ENCODE results near the gene DYNC1I1.
"Not testable (repeated sequence)": the region's sequence is repeated elsewhere in the genome, so short reads cannot be mapped to it uniquely, and the experiment has no call there.

Gene DYNC1I1

DNA sequence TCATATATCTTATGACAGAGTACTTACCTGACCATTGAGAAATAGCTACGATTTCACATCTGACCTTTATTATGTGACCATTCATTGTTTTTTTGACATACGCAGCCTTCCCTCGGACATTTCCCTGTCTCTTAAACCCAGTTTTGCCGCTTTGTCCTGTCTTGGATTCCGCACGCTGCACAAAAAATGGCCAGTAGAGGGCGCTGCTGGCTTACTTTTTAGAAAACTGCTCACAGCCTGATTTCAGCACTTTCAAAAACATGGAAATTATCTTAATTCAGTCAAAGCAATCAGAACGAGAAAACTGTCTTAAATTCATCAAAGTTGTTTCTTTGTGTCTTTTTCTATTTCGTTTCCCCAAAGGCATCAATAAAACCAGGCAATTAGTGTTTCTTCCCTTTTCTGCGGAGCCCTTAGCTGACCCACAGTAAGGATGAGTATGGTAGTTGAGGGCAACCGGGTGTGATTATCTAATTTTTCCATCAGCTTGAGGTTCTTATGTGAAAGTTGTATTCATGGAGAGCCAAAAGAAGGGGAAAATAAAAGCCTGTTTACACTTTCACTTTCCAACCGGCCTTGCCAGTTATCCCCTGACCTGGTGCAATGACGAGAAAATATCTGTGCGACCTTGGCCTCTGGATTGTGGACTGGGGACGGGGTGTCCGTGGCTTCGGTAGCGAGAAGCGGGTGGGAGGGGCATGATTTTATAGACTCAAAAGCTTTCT, 144.4 kb downstream of the DYNC1I1 start:
- peak; percentile 91 for DNase-seq

DNA sequence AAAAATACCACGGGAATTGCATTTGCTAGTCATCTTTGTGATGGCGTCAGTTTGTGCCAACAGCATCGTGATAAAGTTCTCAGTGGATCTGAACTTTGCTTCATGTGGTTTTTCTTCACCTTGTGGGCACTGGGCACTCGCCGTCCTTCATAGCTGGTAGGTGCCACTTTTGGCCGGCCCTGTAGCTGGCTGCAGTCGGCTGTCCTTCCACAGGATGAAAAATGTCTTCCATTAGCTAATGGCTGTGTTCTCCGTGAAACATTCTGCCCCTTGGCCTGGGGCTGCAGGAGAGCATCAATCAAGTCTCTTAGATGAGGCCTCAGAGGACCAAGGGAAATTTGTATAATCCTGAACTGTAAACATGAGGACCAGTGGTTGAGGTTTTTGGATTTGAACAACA, 145.3 kb downstream of the DYNC1I1 start:
- no peak for DNase-seq

DNA sequence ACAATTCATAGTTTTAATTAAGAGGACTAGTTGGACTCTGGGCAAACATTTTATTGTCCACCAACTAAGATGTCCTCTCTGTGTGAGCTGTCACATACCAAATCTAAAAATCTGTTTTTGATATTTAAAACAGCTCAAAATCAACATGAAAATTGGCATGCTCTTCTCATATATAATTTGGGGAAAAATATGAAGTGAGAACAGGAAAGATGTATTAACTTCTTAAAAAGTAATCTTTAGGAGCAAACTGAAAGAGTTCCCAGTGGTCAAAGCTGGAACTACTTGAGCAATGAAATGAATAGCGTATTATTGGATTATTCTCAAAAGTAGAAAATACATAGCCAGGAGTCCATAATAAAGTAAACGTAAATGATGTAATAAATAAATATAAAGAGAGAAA, 147.2 kb downstream of the DYNC1I1 start:
- DNase-seq, result no peak

- no peak for DNase-seq
Observed at GRCh38 chr7:95921543-95921942, 149.2 kb downstream of the DYNC1I1 start.

- no peak for DNase-seq
Observed at GRCh38 chr7:95922191-95922590, 149.8 kb downstream of the DYNC1I1 start.

- DNase-seq, result no peak
Observed at GRCh38 chr7:95925236-95925635, 152.9 kb downstream of the DYNC1I1 start.

GRCh38 chr7:95925971-95926370, 153.6 kb downstream of the DYNC1I1 start:
- no peak for DNase-seq

GRCh38 chr7:95927756-95928155, 155.4 kb downstream of the DYNC1I1 start:
- DNase-seq, result no peak

GRCh38 chr7:95929710-95930280, 157.4 kb downstream of the DYNC1I1 start:
- no peak for DNase-seq

DNA sequence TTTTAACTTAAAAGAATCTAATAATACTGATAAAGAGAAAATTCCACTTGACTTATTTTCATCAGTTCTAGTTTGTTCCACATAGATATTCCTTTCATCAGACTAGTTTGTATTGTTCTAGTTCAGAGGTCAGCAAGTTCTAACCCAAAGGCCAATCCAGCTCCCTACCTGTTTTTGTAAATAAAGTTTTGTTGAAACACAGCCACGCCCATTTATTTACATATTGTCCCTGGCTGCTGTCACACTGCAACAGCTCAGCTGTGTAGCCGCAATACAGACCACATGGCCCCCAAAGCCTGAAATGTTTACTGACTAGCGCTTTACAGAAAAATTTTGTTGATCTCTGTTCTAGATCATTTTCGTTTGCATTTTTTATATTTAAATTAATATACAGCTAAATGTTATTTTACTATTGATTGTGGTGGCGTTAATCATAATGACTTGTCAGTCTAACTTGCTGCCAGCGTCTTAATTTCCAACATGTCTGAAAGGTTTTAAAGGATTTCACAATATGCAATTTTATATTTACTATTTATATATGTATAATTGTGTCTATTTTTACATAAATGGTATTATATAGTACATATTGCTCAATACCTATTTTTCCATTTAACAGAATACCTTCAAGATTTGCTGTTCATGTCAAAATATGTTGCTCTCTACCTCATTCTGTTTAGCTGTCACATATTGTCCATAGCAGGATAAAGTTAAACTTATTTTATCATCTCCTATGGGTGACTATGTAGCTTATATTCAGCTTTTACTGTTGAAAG, 159.3 kb downstream of the DYNC1I1 start:
- DNase-seq, result no peak

GRCh38 chr7:95933618-95934017, 161.3 kb downstream of the DYNC1I1 start:
- DNase-seq, result no peak

DNA sequence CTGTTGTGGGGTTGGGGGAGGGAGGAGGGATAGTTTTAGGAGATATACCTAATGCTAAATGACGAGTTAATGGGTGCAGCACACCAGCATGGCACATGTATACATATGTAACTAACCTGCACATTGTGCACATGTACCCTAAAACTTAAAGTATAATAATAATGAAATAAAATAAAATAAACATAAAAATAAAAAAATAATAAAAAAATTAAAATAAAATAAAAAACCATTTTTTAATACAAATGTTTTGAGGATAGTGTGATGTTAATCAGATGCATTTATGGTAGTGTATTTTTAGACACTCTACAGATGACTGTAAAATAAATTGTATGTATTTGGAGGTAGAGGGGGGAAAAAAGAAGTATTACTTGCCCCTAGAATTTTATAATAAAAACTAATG, 172.5 kb downstream of the DYNC1I1 start:
- DNase-seq, result not testable (repeated sequence)

DNA sequence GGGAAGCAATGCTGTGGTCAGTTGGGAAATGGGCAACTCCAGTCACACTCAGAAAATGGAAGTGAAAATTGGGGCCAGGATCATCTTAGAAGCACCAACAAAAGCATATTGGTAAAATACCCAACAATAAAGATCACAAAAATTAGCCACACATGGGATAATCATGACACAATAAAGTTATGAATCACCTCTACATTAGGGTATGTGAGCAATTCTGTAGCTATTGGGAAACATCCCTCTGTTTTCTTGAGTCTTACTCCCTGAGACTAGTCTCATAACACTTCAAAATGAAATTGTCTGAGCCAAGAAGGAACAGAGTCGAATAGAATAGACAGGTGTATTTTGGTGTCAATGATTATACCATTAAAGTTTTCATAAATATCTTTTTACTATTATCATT, 178.3 kb downstream of the DYNC1I1 start:
- no peak for DNase-seq

- DNase-seq, result no peak
Observed at GRCh38 chr7:95951531-95951930, 179.2 kb downstream of the DYNC1I1 start.

DNA sequence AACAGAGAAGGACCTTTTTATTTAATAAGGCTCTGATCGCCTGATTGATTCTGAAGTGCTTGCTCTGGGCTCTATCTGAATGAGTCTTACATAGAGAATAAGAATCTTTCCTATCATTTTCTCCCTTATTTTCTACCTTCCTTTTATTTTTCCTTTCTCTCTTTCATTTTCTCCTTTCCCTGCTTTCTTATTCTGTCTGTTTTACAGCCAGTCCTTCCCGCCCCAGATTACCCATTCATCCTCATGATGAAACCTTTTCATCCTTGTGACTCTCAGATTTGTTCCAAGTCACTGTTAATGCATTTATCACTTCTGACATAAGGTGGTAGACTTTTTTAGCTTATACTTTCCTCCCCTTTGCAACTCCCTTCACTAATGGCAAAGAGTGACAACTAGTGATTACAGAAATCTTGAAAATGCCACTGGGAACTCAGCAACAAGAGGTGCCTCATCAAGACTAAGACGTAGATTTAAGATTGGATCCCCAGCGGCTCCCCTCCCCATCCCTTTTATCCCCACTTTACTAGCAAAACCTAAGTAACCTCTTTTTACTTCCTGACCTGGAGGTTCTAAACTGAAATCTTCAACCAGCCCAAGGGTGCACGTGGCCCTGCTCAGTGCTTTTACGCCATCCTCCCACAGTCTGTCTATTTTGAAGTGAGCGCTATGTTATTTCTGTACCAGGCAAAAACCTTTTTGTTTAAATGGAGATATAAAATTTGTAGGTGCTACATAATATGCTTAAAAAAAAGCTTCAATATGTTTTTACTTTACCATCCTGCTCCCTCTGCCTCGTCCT, 179.8 kb downstream of the DYNC1I1 start:
- no peak for DNase-seq

GRCh38 chr7:95952851-95953250, 180.5 kb downstream of the DYNC1I1 start:
- DNase-seq, result no peak

DNA sequence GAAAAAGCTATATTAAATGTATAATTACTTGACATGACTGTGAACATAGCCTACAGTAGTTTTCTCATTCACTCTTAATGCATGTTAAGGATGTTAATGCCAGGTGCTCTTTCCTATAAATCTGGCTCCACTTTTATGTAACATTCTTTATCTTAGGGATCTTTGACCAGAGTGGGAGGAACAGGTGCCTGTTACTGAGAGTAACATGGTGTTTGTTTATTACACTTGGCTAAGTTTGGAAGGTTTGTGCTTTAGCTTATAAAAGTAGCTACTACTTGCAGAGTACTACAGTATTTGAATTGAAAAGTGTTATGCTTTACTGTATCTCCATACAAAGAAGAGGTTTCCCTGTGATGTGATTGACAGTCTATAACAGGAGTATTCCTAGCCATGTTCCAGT, 183.4 kb downstream of the DYNC1I1 start:
- no peak for DNase-seq

GRCh38 chr7:95957510-95957909, 185.2 kb downstream of the DYNC1I1 start:
- DNase-seq, result no peak

DNA sequence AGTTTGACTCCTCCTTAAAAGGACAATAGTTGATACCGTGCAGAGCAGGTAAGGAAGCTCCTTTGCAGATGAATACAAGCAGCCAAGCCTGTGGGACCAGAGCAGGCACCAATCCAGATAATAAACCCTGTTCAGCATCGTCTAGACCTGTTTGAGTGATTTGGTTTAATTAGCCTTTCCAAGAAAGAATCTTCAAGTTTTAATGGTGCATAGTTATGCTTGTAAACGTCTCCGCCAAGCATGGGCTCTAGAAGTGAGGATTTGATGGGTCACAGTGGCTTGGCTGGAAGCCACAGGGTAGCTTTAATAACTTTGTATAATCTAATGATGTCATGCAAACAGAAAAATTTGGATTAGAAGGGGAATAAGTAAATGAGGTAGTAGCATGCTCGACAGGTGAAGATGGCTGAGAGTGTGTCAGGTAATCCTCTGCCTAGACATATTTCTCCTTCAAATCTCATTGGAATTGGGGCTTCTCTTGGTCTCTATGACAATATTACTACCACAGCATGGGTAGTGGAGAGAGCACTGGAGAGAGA, 188.4 kb downstream of the DYNC1I1 start:
- no peak for DNase-seq

DNA sequence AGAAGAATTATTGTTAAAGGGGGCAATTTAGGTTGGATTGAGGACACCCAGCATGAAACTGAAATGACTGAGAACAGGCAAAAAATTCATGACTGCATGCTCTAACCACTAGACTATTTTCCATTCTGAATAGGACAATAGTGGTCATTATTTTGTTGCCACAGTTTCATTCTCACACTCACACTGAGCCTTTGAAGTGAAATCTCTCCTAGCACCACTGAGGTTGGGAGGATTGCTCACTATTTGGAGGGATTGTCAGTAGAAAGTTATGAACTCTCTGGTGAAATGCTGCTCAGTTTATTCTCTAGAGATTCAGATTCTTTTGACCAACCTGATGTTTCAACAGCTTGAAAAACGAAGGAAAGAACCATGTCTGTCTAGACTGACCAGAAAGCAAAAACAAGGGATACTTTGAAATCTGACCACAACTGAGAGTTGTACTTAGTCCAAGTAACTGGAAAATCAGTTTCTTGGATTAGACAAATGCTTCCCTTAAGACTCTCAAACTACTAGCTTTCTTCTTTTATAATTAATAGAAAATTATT, 191.2 kb downstream of the DYNC1I1 start:
- DNase-seq, result no peak

- DNase-seq, result no peak
Observed at GRCh38 chr7:95971716-95972115, 199.4 kb downstream of the DYNC1I1 start.

DNA sequence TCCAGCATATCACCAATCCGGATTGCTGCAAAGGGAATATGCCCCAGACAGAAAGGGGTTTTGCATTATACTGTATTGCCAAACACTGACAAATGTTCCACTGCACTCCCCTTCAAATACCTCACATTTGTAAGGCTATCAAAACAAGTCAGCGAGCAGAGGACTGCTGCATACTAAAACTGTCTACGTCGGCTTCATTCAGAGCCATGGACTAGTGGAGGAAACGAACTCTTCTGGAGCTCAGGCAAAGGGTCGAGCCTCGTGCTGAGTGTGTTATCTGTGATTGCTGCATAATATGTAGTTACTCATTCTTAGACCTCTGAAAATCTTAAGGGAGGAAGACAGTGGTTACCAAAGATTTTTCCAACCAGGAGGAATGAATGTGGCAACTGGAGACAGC, 200.2 kb downstream of the DYNC1I1 start:
- DNase-seq, result no peak

- DNase-seq, result no peak
Observed at GRCh38 chr7:95974108-95974507, 201.8 kb downstream of the DYNC1I1 start.

Data from activated CD8-positive, alpha-beta memory T cell treated with anti-CD3 and anti-CD28 coated beads for 24 hours (primary cell).